Neural progenitor cell (in vitro differentiated cells): ENCODE data around the gene NAALADL1. TPM values are rescaled to one million over a fixed set of nuclear protein-coding genes. Genes with fewer than 3 reads are reported as not detected.

ENCODE experiments used
- DNase-seq: peaks from one replicate; pipeline ENCODE4 v3.0.0-alpha.2; 2016; ENCODE audit warnings: low spot score
- H2AFZ ChIP-seq: fragments of 200-600 bp; sonication (generic); replicated peaks from 2 replicates; pipeline ENCODE4 v1.6.1; 2016; ENCODE audit warnings: antibody characterized with exemption
- H3F3A ChIP-seq: fragments of 200-600 bp; sonication (generic); 2 replicates; pipeline ENCODE4 v1.6.1; 2016; ENCODE audit warnings: antibody characterized with exemption, low read depth
- H3K27ac ChIP-seq: fragments of 200-600 bp; sonication (generic); 2 replicates; pipeline ENCODE4 v1.5.1; 2016; ENCODE audit warnings: mild to moderate bottlenecking
- H3K27me3 ChIP-seq: fragments of 200-600 bp; sonication (generic); 2 replicates; pipeline ENCODE4 v1.6.1; 2016; ENCODE audit warnings: mild to moderate bottlenecking, moderate library complexity
- H3K36me3 ChIP-seq: fragments of 200-600 bp; sonication (generic); 2 replicates; pipeline ENCODE4 v1.5.1; 2016
- H3K4me1 ChIP-seq: fragments of 200-600 bp; sonication (generic); 2 replicates; pipeline ENCODE4 v1.6.1; 2016; ENCODE audit warnings: mixed run types
- H3K4me2 ChIP-seq: fragments of 200-600 bp; sonication (generic); 2 replicates; pipeline ENCODE4 v1.6.1; 2016
- H3K4me3 ChIP-seq: fragments of 200-600 bp; sonication (generic); 2 replicates; pipeline ENCODE4 v1.5.1; 2016
- H3K79me2 ChIP-seq: fragments of 200-600 bp; sonication (generic); 2 replicates; pipeline ENCODE4 v1.6.1; 2016; ENCODE audit warnings: low read depth
- H3K9ac ChIP-seq: fragments of 200-600 bp; sonication (generic); 2 replicates; pipeline ENCODE4 v1.6.1; 2016
- H3K9me3 ChIP-seq: fragments of 200-600 bp; sonication (generic); 2 replicates; pipeline ENCODE4 v1.5.1; 2016; ENCODE audit warnings: low read depth
- H4K20me1 ChIP-seq: fragments of 200-600 bp; sonication (generic); 2 replicates; pipeline ENCODE4 v1.6.1; 2016; ENCODE audit warnings: low read depth
- H3K27ac Mint-ChIP-seq: 3 replicates; pipeline ENCODE4 v1.8.0; 2021; ENCODE audit warnings: mixed read lengths
- H3K27me3 Mint-ChIP-seq: 2 replicates; pipeline ENCODE4 v1.8.0; 2022; ENCODE audit warnings: low read depth, mild to moderate bottlenecking, inconsistent platforms, moderate library complexity, mixed read lengths; ENCODE audit not compliant: insufficient read depth
- H3K36me3 Mint-ChIP-seq: 3 replicates; pipeline ENCODE4 v1.8.0; 2021; ENCODE audit warnings: mixed read lengths
- H3K4me1 Mint-ChIP-seq: 3 replicates; pipeline ENCODE4 v1.8.0; 2021; ENCODE audit warnings: mixed read lengths
- H3K4me3 Mint-ChIP-seq: 3 replicates; pipeline ENCODE4 v1.8.0; 2021; ENCODE audit warnings: mild to moderate bottlenecking, moderate library complexity, mixed read lengths
- H3K9me3 Mint-ChIP-seq: 3 replicates; pipeline ENCODE4 v1.8.0; 2020; ENCODE audit warnings: mixed read lengths
- CTCF ChIP-seq: fragments of 200-600 bp; sonication (generic); IDR thresholded peaks from 2 replicates; pipeline ENCODE4 v1.5.1; 2017; ENCODE audit warnings: antibody characterized with exemption, mild to moderate bottlenecking
- EZH2 ChIP-seq: fragments of 200-600 bp; sonication (generic); IDR thresholded peaks from 2 replicates; pipeline ENCODE4 v1.6.1; 2017; ENCODE audit warnings: antibody characterized with exemption, mild to moderate bottlenecking, moderate library complexity
- EZH2phosphoT487 ChIP-seq: fragments of 200-600 bp; sonication (generic); IDR thresholded peaks from 2 replicates; pipeline ENCODE4 v1.6.1; 2017; ENCODE audit warnings: antibody characterized with exemption
- total RNA-seq: library from RNA; depleted of rRNA; stranded (reverse); fragments of >200 nt; gene quantifications from 2 replicates; pipeline ENCODE4 v1.2.3, GENCODE V29; 2015; ENCODE audit warnings: low replicate concordance

The NAALADL1 gene, protein sequence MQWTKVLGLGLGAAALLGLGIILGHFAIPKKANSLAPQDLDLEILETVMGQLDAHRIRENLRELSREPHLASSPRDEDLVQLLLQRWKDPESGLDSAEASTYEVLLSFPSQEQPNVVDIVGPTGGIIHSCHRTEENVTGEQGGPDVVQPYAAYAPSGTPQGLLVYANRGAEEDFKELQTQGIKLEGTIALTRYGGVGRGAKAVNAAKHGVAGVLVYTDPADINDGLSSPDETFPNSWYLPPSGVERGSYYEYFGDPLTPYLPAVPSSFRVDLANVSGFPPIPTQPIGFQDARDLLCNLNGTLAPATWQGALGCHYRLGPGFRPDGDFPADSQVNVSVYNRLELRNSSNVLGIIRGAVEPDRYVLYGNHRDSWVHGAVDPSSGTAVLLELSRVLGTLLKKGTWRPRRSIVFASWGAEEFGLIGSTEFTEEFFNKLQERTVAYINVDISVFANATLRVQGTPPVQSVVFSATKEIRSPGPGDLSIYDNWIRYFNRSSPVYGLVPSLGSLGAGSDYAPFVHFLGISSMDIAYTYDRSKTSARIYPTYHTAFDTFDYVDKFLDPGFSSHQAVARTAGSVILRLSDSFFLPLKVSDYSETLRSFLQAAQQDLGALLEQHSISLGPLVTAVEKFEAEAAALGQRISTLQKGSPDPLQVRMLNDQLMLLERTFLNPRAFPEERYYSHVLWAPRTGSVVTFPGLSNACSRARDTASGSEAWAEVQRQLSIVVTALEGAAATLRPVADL
- 0.80 and 3.0 TPM in 2 replicates for total RNA-seq

DNA sequence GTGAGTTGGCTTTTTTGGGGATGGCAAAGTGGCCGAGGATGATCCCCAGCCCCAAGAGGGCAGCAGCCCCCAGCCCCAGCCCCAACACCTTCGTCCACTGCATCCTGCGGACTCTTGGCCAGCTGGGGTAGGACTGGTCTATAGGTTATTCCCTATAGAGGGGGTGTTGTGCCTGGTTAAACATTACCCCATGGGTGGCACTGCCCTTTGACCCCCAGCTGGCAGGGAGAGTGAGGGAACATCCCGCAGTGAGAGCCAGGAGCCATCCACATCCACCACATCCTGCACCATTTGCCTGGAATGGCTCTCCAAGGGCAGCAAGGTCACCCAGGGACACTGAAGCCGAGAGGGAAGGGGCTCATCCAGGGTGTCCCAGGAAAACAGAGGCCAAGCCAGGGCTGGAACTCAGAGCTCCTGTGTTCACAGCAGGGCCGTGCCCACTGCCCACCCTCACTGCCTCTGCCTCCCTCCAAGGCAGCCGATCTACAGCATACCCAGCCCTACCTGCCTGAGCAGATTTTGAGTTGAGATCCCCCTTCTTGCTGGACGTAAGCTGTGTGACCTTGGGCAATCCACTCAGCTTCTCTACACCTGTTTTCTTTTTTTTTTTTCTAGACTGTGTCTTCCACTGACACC lies at the start of gene NAALADL1:
TSS of gene NAALADL1 (minus strand) at position 135 of the 636 bp plus-strand sequence. CDS start at position 103, 32 bp downstream.
- no peak for DNase-seq
- no peaks in the 10 kb centered on the region for H3K9me3 Mint-ChIP-seq
- H3K4me3 Mint-ChIP-seq, result no peak within 1 kb of the TSS
- no peaks in the 10 kb centered on the region for H3K79me2 ChIP-seq
- H2AFZ ChIP-seq, result no peak within 1 kb of the TSS
- H3K4me3 ChIP-seq, result no peak within 1 kb of the TSS
- H3K36me3 Mint-ChIP-seq, result no peaks in the 10 kb centered on the region
- no peaks in the 10 kb centered on the region for H3K4me1 ChIP-seq
- no peaks in the 10 kb centered on the region for H3K9me3 ChIP-seq
- no peak within 1 kb of the TSS for H3K9ac ChIP-seq
- TF ChIP-seq CTCF (no peak), EZH2phosphoT487 (no peak), EZH2 (no peak)
- no peaks in the 10 kb centered on the region for H3F3A ChIP-seq
- no peak within 1 kb of the TSS for H3K4me2 ChIP-seq
- H3K27me3 ChIP-seq, result no peaks in the 10 kb centered on the region
- H4K20me1 ChIP-seq, result no peaks in the 10 kb centered on the region
- peaks cover 3% of the 10 kb centered on the region for H3K4me1 Mint-ChIP-seq
- H3K36me3 ChIP-seq, result no peaks in the 10 kb centered on the region
- peaks cover 3% of the 10 kb centered on the region for H3K27me3 Mint-ChIP-seq
- H3K27ac ChIP-seq, result no peak within 1 kb of the TSS
- no peak within 1 kb of the TSS for H3K27ac Mint-ChIP-seq

GRCh38 chr11:65107751-65108468 lies 49.6 kb upstream of the NAALADL1 start:
- no peak overlapping the region for H3K9ac ChIP-seq
- Mint-ChIP-seq H3K27me3 (peaks cover 11% of the 10 kb centered on the region), H3K36me3 (peaks cover 2% of the 10 kb centered on the region), H3K27ac (no peak overlapping the region), H3K9me3 (no peaks in the 10 kb centered on the region), H3K4me1 (peaks cover 16% of the 10 kb centered on the region), H3K4me3 (no peak overlapping the region)
- no peaks in the 10 kb centered on the region for H3K27me3 ChIP-seq
- H3K36me3 ChIP-seq, result no peaks in the 10 kb centered on the region
- no peak overlapping the region for H3K4me3 ChIP-seq
- H2AFZ ChIP-seq, result no peak overlapping the region
- TF ChIP-seq CTCF, result no peak
- no peak for TF ChIP-seq EZH2phosphoT487
- no peak for TF ChIP-seq EZH2
- no peak overlapping the region for H3K4me2 ChIP-seq
- H3K9me3 ChIP-seq, result no peaks in the 10 kb centered on the region
- peaks cover 6% of the 10 kb centered on the region for H3K4me1 ChIP-seq
- H3F3A ChIP-seq, result peaks cover 23% of the 10 kb centered on the region
- H3K27ac ChIP-seq, result no peak overlapping the region
- peaks cover 12% of the 10 kb centered on the region for H4K20me1 ChIP-seq
- no peak for DNase-seq
- H3K79me2 ChIP-seq, result peaks cover 27% of the 10 kb centered on the region

- H3K9ac ChIP-seq, result no peak overlapping the region
- H3F3A ChIP-seq, result peaks cover 22% of the 10 kb centered on the region
- no peaks in the 10 kb centered on the region for H3K36me3 ChIP-seq
- Mint-ChIP-seq H3K27me3 (peaks cover 11% of the 10 kb centered on the region), H3K4me3 (no peak overlapping the region), H3K27ac (no peak overlapping the region), H3K4me1 (peaks cover 16% of the 10 kb centered on the region), H3K9me3 (no peaks in the 10 kb centered on the region), H3K36me3 (peaks cover 2% of the 10 kb centered on the region)
- H3K4me2 ChIP-seq, result no peak overlapping the region
- no peaks in the 10 kb centered on the region for H3K9me3 ChIP-seq
- peaks cover 10% of the 10 kb centered on the region for H4K20me1 ChIP-seq
- no peak overlapping the region for H3K4me3 ChIP-seq
- H3K27me3 ChIP-seq, result no peaks in the 10 kb centered on the region
- H3K79me2 ChIP-seq, result peaks cover 19% of the 10 kb centered on the region
- no peak overlapping the region for H3K27ac ChIP-seq
- TF ChIP-seq EZH2phosphoT487 (no peak), EZH2 (no peak), CTCF (no peak)
- H3K4me1 ChIP-seq, result peaks cover 4% of the 10 kb centered on the region
- no peak for DNase-seq
- H2AFZ ChIP-seq, result no peak overlapping the region
These were observed 48.7 kb upstream of the NAALADL1 start for GRCh38 chr11:65107078-65107477.
